ENCODE measurements around the gene AP2A1.

AP2A1 gene

GRCh38 chr19:49752701-49753100 is 14.1 kb upstream of the AP2A1 start:
- H3K4me1 ChIP-seq (ENCODE audit: insufficient read depth, low read length) = 0 out of 2 replicates have a peak, but pooled peaks cover 3% of the 10 kb centered on the region
- no peaks in the 10 kb centered on the region for H3K36me3 ChIP-seq (ENCODE audit: insufficient read depth, low read length)
- no peak overlapping the region for H3K9ac ChIP-seq (ENCODE audit: low read depth, low read length)
- H3K9me3 ChIP-seq (ENCODE audit: control insufficient read depth, insufficient read depth, low read length) = no peaks in the 10 kb centered on the region; the same call in 1 of the 2 replicates

GRCh38 chr19:49755956-49756355 is 10.8 kb upstream of the AP2A1 start:
- H3K9me3 ChIP-seq (ENCODE audit: control insufficient read depth, insufficient read depth, low read length) = no peaks in the 10 kb centered on the region; the same call in 1 of the 2 replicates
- H3K9ac ChIP-seq (ENCODE audit: low read depth, low read length) = no peak overlapping the region
- H3K36me3 ChIP-seq (ENCODE audit: insufficient read depth, low read length) = no peaks in the 10 kb centered on the region
- peaks cover 10% of the 10 kb centered on the region for H3K4me1 ChIP-seq (ENCODE audit: insufficient read depth, low read length)

GRCh38 chr19:49758292-49758691 is 8.5 kb upstream of the AP2A1 start:
- peak overlapping the region; percentile 24; the same call in 1 of the 2 replicates for H3K9ac ChIP-seq (ENCODE audit: low read depth, low read length)
- peaks cover 14% of the 10 kb centered on the region for H3K4me1 ChIP-seq (ENCODE audit: insufficient read depth, low read length)
- no peaks in the 10 kb centered on the region for H3K36me3 ChIP-seq (ENCODE audit: insufficient read depth, low read length)
- H3K9me3 ChIP-seq (ENCODE audit: control insufficient read depth, insufficient read depth, low read length) = no peaks in the 10 kb centered on the region; the same call in 1 of the 2 replicates

GRCh38 chr19:49761249-49761624 is 5.6 kb upstream of the AP2A1 start:
- Histone ChIP-seq H3K9me3 (ENCODE audit: control insufficient read depth, insufficient read depth, low read length) (no peaks in the 10 kb centered on the region; the same call in 1 of the 2 replicates), H3K36me3 (ENCODE audit: insufficient read depth, low read length) (no peaks in the 10 kb centered on the region), H3K9ac (ENCODE audit: low read depth, low read length) (no peak overlapping the region), H3K4me1 (ENCODE audit: insufficient read depth, low read length) (peaks cover 14% of the 10 kb centered on the region)

- H3K4me1 ChIP-seq (ENCODE audit: insufficient read depth, low read length) = peaks cover 14% of the 10 kb centered on the region
Measured at GRCh38 chr19:49761625-49762311, 5.0 kb upstream of the AP2A1 start.

GRCh38 chr19:49763230-49763629 is 3.6 kb upstream of the AP2A1 start, which contains the start of gene TSKS:
TSKS (minus strand) TSS chr19:49763306; CDS start chr19:49763247, 59 bp downstream.
- Histone ChIP-seq H3K9ac (ENCODE audit: low read depth, low read length) (no peak within 1 kb of the TSS), H3K9me3 (ENCODE audit: control insufficient read depth, insufficient read depth, low read length) (no peaks in the 10 kb centered on the region), H3K4me1 (ENCODE audit: insufficient read depth, low read length) (peaks cover 17% of the 10 kb centered on the region), H3K36me3 (ENCODE audit: insufficient read depth, low read length) (no peaks in the 10 kb centered on the region)

More at GRCh38 chr19:49761625-49762311, 5.0 kb upstream of the AP2A1 start:
- no peaks in the 10 kb centered on the region for H3K9me3 ChIP-seq (ENCODE audit: control insufficient read depth, insufficient read depth, low read length)
- H3K9ac ChIP-seq (ENCODE audit: low read depth, low read length) = no peak overlapping the region
- no peaks in the 10 kb centered on the region for H3K36me3 ChIP-seq (ENCODE audit: insufficient read depth, low read length)

GRCh38 chr19:49764341-49764740 is 2.5 kb upstream of the AP2A1 start:
- Histone ChIP-seq H3K36me3 (ENCODE audit: insufficient read depth, low read length) (no peaks in the 10 kb centered on the region; the same call in 1 of the 2 replicates), H3K9ac (ENCODE audit: low read depth, low read length) (no peak overlapping the region)

GRCh38 chr19:49766007-49766929 is 533 bp upstream of the AP2A1 start:
- Histone ChIP-seq H3K4me1 (ENCODE audit: insufficient read depth, low read length) (peaks cover 11% of the 10 kb centered on the region), H3K36me3 (ENCODE audit: insufficient read depth, low read length) (no peaks in the 10 kb centered on the region; the same call in 1 of the 2 replicates), H3K9me3 (ENCODE audit: control insufficient read depth, insufficient read depth, low read length) (no peaks in the 10 kb centered on the region), H3K9ac (ENCODE audit: low read depth, low read length) (peak overlapping the region; percentile 59)

More at GRCh38 chr19:49764341-49764740, 2.5 kb upstream of the AP2A1 start:
- Histone ChIP-seq H3K9me3 (ENCODE audit: control insufficient read depth, insufficient read depth, low read length) (no peaks in the 10 kb centered on the region), H3K4me1 (ENCODE audit: insufficient read depth, low read length) (peaks cover 13% of the 10 kb centered on the region)

- H3K36me3 ChIP-seq (ENCODE audit: insufficient read depth, low read length) = no peaks in the 10 kb centered on the region; the same call in 1 of the 2 replicates
- H3K9ac ChIP-seq (ENCODE audit: low read depth, low read length) = peak overlapping the region; percentile 81
- no peaks in the 10 kb centered on the region for H3K9me3 ChIP-seq (ENCODE audit: control insufficient read depth, insufficient read depth, low read length)
- H3K4me1 ChIP-seq (ENCODE audit: insufficient read depth, low read length) = peaks cover 6% of the 10 kb centered on the region
Measured at GRCh38 chr19:49767381-49767780, 580 bp downstream of the AP2A1 start.

GRCh38 chr19:49767967-49768581 is 1.3 kb downstream of the AP2A1 start:
- no peaks in the 10 kb centered on the region for H3K9me3 ChIP-seq (ENCODE audit: control insufficient read depth, insufficient read depth, low read length)
- H3K36me3 ChIP-seq (ENCODE audit: insufficient read depth, low read length) = no peaks in the 10 kb centered on the region; the same call in 1 of the 2 replicates
- peak overlapping the region; percentile 81 for H3K9ac ChIP-seq (ENCODE audit: low read depth, low read length)
- peaks cover 6% of the 10 kb centered on the region for H3K4me1 ChIP-seq (ENCODE audit: insufficient read depth, low read length)

- H3K4me1 ChIP-seq (ENCODE audit: insufficient read depth, low read length) = peaks cover 6% of the 10 kb centered on the region
- no peaks in the 10 kb centered on the region for H3K9me3 ChIP-seq (ENCODE audit: control insufficient read depth, insufficient read depth, low read length)
- no peak overlapping the region for H3K9ac ChIP-seq (ENCODE audit: low read depth, low read length)
- H3K36me3 ChIP-seq (ENCODE audit: insufficient read depth, low read length) = no peaks in the 10 kb centered on the region; the same call in 1 of the 2 replicates
Measured at GRCh38 chr19:49770529-49770928, 3.7 kb downstream of the AP2A1 start.

GRCh38 chr19:49771674-49772139 is 4.9 kb downstream of the AP2A1 start:
- H3K4me1 ChIP-seq (ENCODE audit: insufficient read depth, low read length) = peaks cover 6% of the 10 kb centered on the region
- H3K9ac ChIP-seq (ENCODE audit: low read depth, low read length) = no peak overlapping the region
- H3K36me3 ChIP-seq (ENCODE audit: insufficient read depth, low read length) = no peaks in the 10 kb centered on the region; the same call in 1 of the 2 replicates
- no peaks in the 10 kb centered on the region for H3K9me3 ChIP-seq (ENCODE audit: control insufficient read depth, insufficient read depth, low read length)

GRCh38 chr19:49772850-49773432 is 6.1 kb downstream of the AP2A1 start:
- no peaks in the 10 kb centered on the region for H3K9me3 ChIP-seq (ENCODE audit: control insufficient read depth, insufficient read depth, low read length)

More at GRCh38 chr19:49772850-49773432, 6.1 kb downstream of the AP2A1 start:
- H3K36me3 ChIP-seq (ENCODE audit: insufficient read depth, low read length) = no peaks in the 10 kb centered on the region; the same call in 1 of the 2 replicates
- peaks cover 3% of the 10 kb centered on the region for H3K4me1 ChIP-seq (ENCODE audit: insufficient read depth, low read length)
- H3K9ac ChIP-seq (ENCODE audit: low read depth, low read length) = no peak overlapping the region
